SK-N-SH (cell line): ENCODE results near the gene CHD6. TPM values are rescaled to one million over a fixed set of nuclear protein-coding genes. Genes with fewer than 3 reads are reported as not detected.

Experiments
- CTCF ChIA-PET: fragments of 300-600, 350-600 bp; formaldehyde crosslinking; extraction: SDS; loops from one replicate; lab custom pipeline; 2021; lab: Yijun Ruan, JAX
- POLR2A ChIA-PET: fragments of 350-600 bp; sonication (Branson Sonifier 250); formaldehyde crosslinking; extraction: SDS; loops from one replicate; lab custom pipeline; 2020; ENCODE audit warnings: antibody characterized with exemption, inconsistent platforms; lab: Yijun Ruan, JAX
- DNase-seq: peaks from one replicate; pipeline ENCODE4 v3.0.0; 2012
- H2AFZ ChIP-seq: fragments of 200-600 bp; sonication (generic); 2 replicates; pipeline ENCODE4 v1.8.1; 2016; ENCODE audit warnings: antibody characterized with exemption, mild to moderate bottlenecking, low read depth
- H3F3A ChIP-seq: fragments of 200-600 bp; sonication (generic); replicated peaks from 2 replicates; pipeline ENCODE3; 2016; ENCODE audit warnings: antibody characterized with exemption, mild to moderate bottlenecking; ENCODE audit not compliant: insufficient read depth
- H3K27ac ChIP-seq, 2 experiments: fragments of 200-500 bp in 1 of 2; fragments of 200-600 bp in 1 of 2; sonication (Bioruptor generic) in 1 of 2; sonication (generic), shearing (Covaris generic) in 1 of 2; 2 replicates each; pipeline versions ENCODE4 v1.5.1 to v1.6.1; 2014 to 2016; ENCODE audit warnings: low read depth in 2 of 2, inconsistent platforms in 1 of 2, low read length in 1 of 2, mild to moderate bottlenecking in 1 of 2, mixed read lengths in 1 of 2
- H3K27me3 ChIP-seq: fragments of 200-600 bp; sonication (generic), shearing (Covaris generic); 2 replicates; pipeline ENCODE4 v1.6.1; 2016; ENCODE audit warnings: mixed run types; ENCODE audit not compliant: insufficient read depth
- H3K36me3 ChIP-seq, 2 experiments: fragments of 200-500 bp in 1 of 2; fragments of 200-600 bp in 1 of 2; sonication (Bioruptor generic) in 1 of 2; sonication (generic) in 1 of 2; replicated peaks in 1 of 2; 2 replicates each; pipeline versions ENCODE3 to v1.5.1; 2014 to 2016; ENCODE audit warnings: low read length in 1 of 2, mild to moderate bottlenecking in 1 of 2; ENCODE audit not compliant: insufficient read depth in 2 of 2, control insufficient read depth in 1 of 2
- H3K4me1 ChIP-seq, 2 experiments: fragments of 200-500 bp in 1 of 2; fragments of 200-600 bp in 1 of 2; sonication (Bioruptor generic) in 1 of 2; sonication (generic), shearing (Covaris generic) in 1 of 2; 2 replicates each; pipeline versions ENCODE4 v1.5.1 to v1.6.1; 2014 to 2016; ENCODE audit warnings: low read depth in 1 of 2, low read length in 1 of 2, mixed run types in 1 of 2; ENCODE audit not compliant: insufficient read depth in 2 of 2, control insufficient read depth in 1 of 2
- H3K4me2 ChIP-seq: fragments of 200-600 bp; sonication (generic), shearing (Covaris generic); 2 replicates; pipeline ENCODE4 v1.6.1; 2017; ENCODE audit warnings: mixed run types
- H3K4me3 ChIP-seq, 2 experiments: fragments of 200-500 bp in 1 of 2; fragments of 200-600 bp in 1 of 2; sonication (Bioruptor generic) in 1 of 2; sonication (generic), shearing (Covaris generic) in 1 of 2; 2 replicates each; pipeline versions ENCODE4 v1.5.1 to v1.8.1; 2014 to 2016; ENCODE audit warnings: low read depth in 2 of 2, inconsistent platforms in 1 of 2, low read length in 1 of 2, mild to moderate bottlenecking in 1 of 2, mixed read lengths in 1 of 2, moderate library complexity in 1 of 2
- H3K79me2 ChIP-seq: fragments of 200-600 bp; sonication (generic); 2 replicates; pipeline ENCODE4 v1.8.1; 2017; ENCODE audit warnings: mild to moderate bottlenecking; ENCODE audit not compliant: insufficient read depth
- H3K9ac ChIP-seq: fragments of 200-600 bp; sonication (generic); 2 replicates; pipeline ENCODE4 v1.6.1; 2017; ENCODE audit warnings: mixed run types
- H3K9me2 ChIP-seq: fragments of 200-600 bp; sonication (generic); 2 replicates; pipeline ENCODE4 v1.6.1; 2017; ENCODE audit warnings: mixed run types
- H3K9me3 ChIP-seq: fragments of 200-600 bp; sonication (generic); 2 replicates; pipeline ENCODE4 v1.6.1; 2017; ENCODE audit warnings: mixed run types, mild to moderate bottlenecking, moderate library complexity
- H4K20me1 ChIP-seq: fragments of 200-600 bp; sonication (generic); 2 replicates; pipeline ENCODE4 v1.6.1; 2017; ENCODE audit warnings: mild to moderate bottlenecking, mixed run types; ENCODE audit not compliant: insufficient read depth
- FOSL2 ChIP-seq: IDR thresholded peaks from 2 replicates; pipeline ENCODE4 v1.4.0; 2012; ENCODE audit warnings: low read depth, mild to moderate bottlenecking, moderate library complexity, borderline replicate concordance
- GATA2 ChIP-seq: sonication (generic); formaldehyde crosslinking; IDR thresholded peaks from 2 replicates; pipeline ENCODE4 v1.5.0; 2020; ENCODE audit warnings: mild to moderate bottlenecking, missing genetic modification reagents
- PBX3 ChIP-seq: IDR thresholded peaks from 2 replicates; pipeline ENCODE4; 2012
- RAD21 ChIP-seq: IDR thresholded peaks from 2 replicates; pipeline ENCODE4 v1.6.1; 2012; ENCODE audit warnings: mild to moderate bottlenecking, low read length
- SIN3A ChIP-seq: IDR thresholded peaks from 2 replicates; pipeline ENCODE4 v1.6.1; 2012; ENCODE audit warnings: low read depth, mild to moderate bottlenecking, low read length, moderate library complexity, borderline replicate concordance
- USF1 ChIP-seq: IDR thresholded peaks from 2 replicates; pipeline ENCODE4 v1.4.0; 2012; ENCODE audit warnings: low read depth, borderline replicate concordance
- WGBS: methylation state at CpG from one replicate; pipeline ENCODE4 v1.1.6; 2017; ENCODE audit warnings: low lambda C conversion rate; 5-methylcytosine and 5-hydroxymethylcytosine counted together
- polyA plus RNA-seq, 3 experiments: library from polyadenylated mRNA; depleted of rRNA; stranded (reverse); fragments of >200 nt; gene quantifications; 2 replicates each; pipeline ENCODE4 v1.2.3, GENCODE V29; 2012
- TF ChIP-seq, protein P1 (sequence below): IDR thresholded peaks from 2 replicates; pipeline ENCODE4 v1.4.0; 2012; ENCODE audit warnings: low read depth, borderline replicate concordance

CHD6 gene
- polyA plus RNA-seq, 1 of the 3 experiments (the other 2 are of a cell fraction), result 7.1 TPM

DNA sequence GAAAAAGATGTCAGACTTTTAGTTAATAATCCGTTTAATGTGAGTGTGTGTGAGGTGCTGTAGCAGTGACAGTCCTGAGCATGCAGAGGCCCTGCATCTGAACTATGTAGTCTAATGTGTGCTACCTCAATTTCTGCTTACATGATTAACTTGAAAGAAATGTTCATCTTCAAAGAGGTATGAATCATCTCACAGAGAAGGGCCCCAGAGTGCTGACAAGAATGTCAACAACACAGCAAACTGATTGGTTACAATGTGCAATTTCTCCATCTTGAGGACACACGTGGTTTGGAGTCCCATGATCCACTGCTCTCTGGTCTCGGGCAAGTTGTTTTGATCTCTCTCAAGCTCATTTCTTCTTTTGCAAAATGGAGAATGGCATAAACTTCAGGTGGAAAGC lies 189.9 kb downstream of the CHD6 start:
- TF ChIP-seq RAD21 (no peak), PBX3 (0 out of 2 replicates have a peak, but pooled peaks have one; percentile 32), SIN3A (no peak), FOSL2 (peak; percentile 36)
- WGBS, result 72% methylated on average over 3 of the region's 3 CpGs
- POLR2A ChIA-PET, result no interaction called here
- H3K4me1 ChIP-seq, result peaks cover 0 to 5% of the 10 kb centered on the region in 2 experiments; a peak in 2 of 4 replicates
- H3K36me3 ChIP-seq, result peaks cover 25 to 66% of the 10 kb centered on the region in 2 experiments
- no peak overlapping the region for H2AFZ ChIP-seq
- H3K27me3 ChIP-seq, result no peaks in the 10 kb centered on the region
- no peak for DNase-seq
- no peak overlapping the region for H3K9ac ChIP-seq
- no peaks in the 10 kb centered on the region for H3K9me3 ChIP-seq
- no peak overlapping the region for H3K4me3 ChIP-seq
- H3K9me2 ChIP-seq, result no peaks in the 10 kb centered on the region
- peaks cover 7% of the 10 kb centered on the region for H3F3A ChIP-seq
- H3K27ac ChIP-seq, result no peak overlapping the region
- H3K4me2 ChIP-seq, result no peak overlapping the region
- CTCF ChIA-PET, result no interaction called here
- H4K20me1 ChIP-seq, result no peaks in the 10 kb centered on the region
- no peaks in the 10 kb centered on the region for H3K79me2 ChIP-seq

DNA sequence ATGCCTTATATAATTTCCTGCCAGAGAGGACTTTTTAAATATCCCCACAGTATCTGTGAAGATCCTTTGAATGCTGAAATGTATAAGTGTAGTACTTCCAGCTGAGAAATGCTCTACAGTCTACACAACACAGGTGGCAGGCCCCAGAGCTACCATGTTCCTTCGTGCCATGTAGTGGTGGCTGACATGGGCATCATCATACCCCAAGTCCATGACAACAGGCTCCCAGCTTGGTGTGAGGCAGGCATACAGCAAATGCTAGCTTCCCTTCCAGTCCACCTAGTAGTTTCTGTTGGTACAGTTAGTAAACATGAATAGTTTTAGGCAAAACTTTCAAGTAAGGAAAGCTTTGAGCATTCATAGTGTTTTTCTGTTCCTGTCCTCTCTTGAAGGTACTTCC lies 190.3 kb downstream of the CHD6 start:
- H3K36me3 ChIP-seq, result peaks cover 27 to 67% of the 10 kb centered on the region in 2 experiments
- no peak overlapping the region for H3K4me3 ChIP-seq
- H3K9ac ChIP-seq, result no peak overlapping the region
- DNase-seq, result no peak
- H3K9me3 ChIP-seq, result no peaks in the 10 kb centered on the region
- POLR2A ChIA-PET, result no interaction called here
- H3K27me3 ChIP-seq, result no peaks in the 10 kb centered on the region
- H3K79me2 ChIP-seq, result no peaks in the 10 kb centered on the region
- peaks cover 0 to 5% of the 10 kb centered on the region in 2 experiments; a peak in 2 of 4 replicates for H3K4me1 ChIP-seq
- peaks cover 3% of the 10 kb centered on the region for H3F3A ChIP-seq
- H3K4me2 ChIP-seq, result no peak overlapping the region
- WGBS, result 67% methylated on average over 1 of the region's 1 CpG
- H4K20me1 ChIP-seq, result no peaks in the 10 kb centered on the region
- CTCF ChIA-PET, result interaction anchor here (0.9 to 1.7 kb wide), 2 partner anchors 17 to 30 kb away, joined by 3 to 7 read pairs; no protein-coding TSS in a partner anchor
- no peak for TF ChIP-seq GATA2 (CRISPR knock-in tag)
- no peak for TF ChIP-seq USF1
- TF ChIP-seq, protein P1, sequence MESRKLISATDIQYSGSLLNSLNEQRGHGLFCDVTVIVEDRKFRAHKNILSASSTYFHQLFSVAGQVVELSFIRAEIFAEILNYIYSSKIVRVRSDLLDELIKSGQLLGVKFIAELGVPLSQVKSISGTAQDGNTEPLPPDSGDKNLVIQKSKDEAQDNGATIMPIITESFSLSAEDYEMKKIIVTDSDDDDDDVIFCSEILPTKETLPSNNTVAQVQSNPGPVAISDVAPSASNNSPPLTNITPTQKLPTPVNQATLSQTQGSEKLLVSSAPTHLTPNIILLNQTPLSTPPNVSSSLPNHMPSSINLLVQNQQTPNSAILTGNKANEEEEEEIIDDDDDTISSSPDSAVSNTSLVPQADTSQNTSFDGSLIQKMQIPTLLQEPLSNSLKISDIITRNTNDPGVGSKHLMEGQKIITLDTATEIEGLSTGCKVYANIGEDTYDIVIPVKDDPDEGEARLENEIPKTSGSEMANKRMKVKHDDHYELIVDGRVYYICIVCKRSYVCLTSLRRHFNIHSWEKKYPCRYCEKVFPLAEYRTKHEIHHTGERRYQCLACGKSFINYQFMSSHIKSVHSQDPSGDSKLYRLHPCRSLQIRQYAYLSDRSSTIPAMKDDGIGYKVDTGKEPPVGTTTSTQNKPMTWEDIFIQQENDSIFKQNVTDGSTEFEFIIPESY, result no peak
- no peak overlapping the region for H2AFZ ChIP-seq
- H3K27ac ChIP-seq, result no peak overlapping the region
- H3K9me2 ChIP-seq, result no peaks in the 10 kb centered on the region
